ENCODE data around the gene RAPGEF5. TPM values are rescaled to one million over a fixed set of nuclear protein-coding genes. Genes with fewer than 3 reads are reported as not detected.

RAPGEF5 gene
- total RNA-seq, 4 donors from 2014 or later, result 26.5 to 76.6 (median 39.3) TPM

GRCh38 chr7:22338411-22338810 lies 18.5 kb downstream of the RAPGEF5 start:
- Histone ChIP-seq H3K4me1 (no peaks in the 10 kb centered on the region), H3K9me3 (no peaks in the 10 kb centered on the region), H3K36me3 (no peaks in the 10 kb centered on the region), H3K27me3 (no peaks in the 10 kb centered on the region), H3K27ac (no peak overlapping the region), H3K4me3 (replicated peaks in 1 of 3) (no peak overlapping the region)
- DNase-seq, result no peak
- 84 to 87% methylated on average over 2 of the region's 2 CpGs for WGBS, 2 donors
- TF ChIP-seq POLR2A (IDR thresholded peaks at IDR 0.05), result no peak
- TF ChIP-seq, protein P1, sequence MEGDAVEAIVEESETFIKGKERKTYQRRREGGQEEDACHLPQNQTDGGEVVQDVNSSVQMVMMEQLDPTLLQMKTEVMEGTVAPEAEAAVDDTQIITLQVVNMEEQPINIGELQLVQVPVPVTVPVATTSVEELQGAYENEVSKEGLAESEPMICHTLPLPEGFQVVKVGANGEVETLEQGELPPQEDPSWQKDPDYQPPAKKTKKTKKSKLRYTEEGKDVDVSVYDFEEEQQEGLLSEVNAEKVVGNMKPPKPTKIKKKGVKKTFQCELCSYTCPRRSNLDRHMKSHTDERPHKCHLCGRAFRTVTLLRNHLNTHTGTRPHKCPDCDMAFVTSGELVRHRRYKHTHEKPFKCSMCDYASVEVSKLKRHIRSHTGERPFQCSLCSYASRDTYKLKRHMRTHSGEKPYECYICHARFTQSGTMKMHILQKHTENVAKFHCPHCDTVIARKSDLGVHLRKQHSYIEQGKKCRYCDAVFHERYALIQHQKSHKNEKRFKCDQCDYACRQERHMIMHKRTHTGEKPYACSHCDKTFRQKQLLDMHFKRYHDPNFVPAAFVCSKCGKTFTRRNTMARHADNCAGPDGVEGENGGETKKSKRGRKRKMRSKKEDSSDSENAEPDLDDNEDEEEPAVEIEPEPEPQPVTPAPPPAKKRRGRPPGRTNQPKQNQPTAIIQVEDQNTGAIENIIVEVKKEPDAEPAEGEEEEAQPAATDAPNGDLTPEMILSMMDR (IDR thresholded peaks at IDR 0.05), result no peak
- intact Hi-C loops (cut with DNase I), result no loop called here

DNA sequence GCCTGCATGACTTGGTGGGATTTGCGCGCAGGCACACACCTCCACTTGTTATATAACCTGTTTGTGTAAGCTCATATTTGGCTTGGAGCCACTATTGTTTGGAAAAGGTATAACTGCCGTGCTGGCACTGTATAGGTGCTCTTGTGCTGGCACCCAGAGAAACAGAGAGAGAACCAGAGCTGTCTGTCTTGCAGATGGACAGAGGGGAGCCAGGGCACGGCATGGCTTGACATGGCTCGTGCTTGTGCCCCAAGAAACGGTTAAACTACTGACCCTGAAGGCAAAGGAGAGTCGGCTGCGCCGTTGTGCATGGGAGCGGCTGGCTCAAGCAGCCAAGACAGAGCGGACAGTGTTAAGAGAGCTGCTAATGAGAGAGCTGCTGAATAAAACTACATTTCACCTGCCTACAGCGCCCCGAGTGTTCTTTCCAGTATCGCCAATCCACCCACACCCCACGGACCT lies 23.2 kb downstream of the RAPGEF5 start:
- H3K27ac ChIP-seq, result no peak overlapping the region
- WGBS, 2 donors, result 48 to 53% methylated on average over 15 of the region's 15 CpGs
- no peaks in the 10 kb centered on the region for H3K4me1 ChIP-seq
- intact Hi-C loops (cut with DNase I), result no loop called here
- H3K27me3 ChIP-seq, result no peaks in the 10 kb centered on the region
- TF ChIP-seq, protein P1 (IDR thresholded peaks at IDR 0.05), result no peak
- no peak for TF ChIP-seq POLR2A (IDR thresholded peaks at IDR 0.05)
- DNase-seq, result no peak
- H3K36me3 ChIP-seq, result no peaks in the 10 kb centered on the region
- no peaks in the 10 kb centered on the region for H3K9me3 ChIP-seq
- no peak overlapping the region for H3K4me3 ChIP-seq (replicated peaks in 1 of 3)

- Histone ChIP-seq H3K4me1 (no peaks in the 10 kb centered on the region), H3K27me3 (no peaks in the 10 kb centered on the region), H3K36me3 (no peaks in the 10 kb centered on the region), H3K9me3 (no peaks in the 10 kb centered on the region), H3K27ac (no peak overlapping the region), H3K4me3 (replicated peaks in 1 of 3) (no peak overlapping the region)
- 71 to 81% methylated on average over 3 of the region's 3 CpGs for WGBS, 2 donors
- intact Hi-C loops (cut with DNase I), result no loop called here
- TF ChIP-seq, protein P1 (IDR thresholded peaks at IDR 0.05), result no peak
- TF ChIP-seq POLR2A (IDR thresholded peaks at IDR 0.05), result no peak
- no peak for DNase-seq
Observed at GRCh38 chr7:22332461-22332870, 24.5 kb downstream of the RAPGEF5 start.

DNA sequence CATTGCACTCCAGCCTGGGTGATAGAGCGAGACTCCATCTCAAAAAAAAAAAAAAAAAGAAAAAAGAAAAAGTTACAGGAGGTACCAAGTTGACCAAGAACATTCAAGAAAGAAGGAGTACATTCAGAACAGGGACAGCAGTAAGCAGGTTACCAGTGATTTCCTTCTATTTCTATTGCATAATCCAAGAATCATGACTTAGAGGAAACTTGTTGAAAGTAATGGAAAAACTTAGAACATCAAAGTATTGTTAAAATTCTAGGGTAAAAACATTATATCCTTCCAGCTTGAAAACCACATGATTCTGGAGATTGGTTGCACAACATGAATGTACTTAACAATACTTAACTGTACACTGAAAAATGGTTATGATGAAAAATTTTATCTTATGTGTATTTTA lies 25.2 kb downstream of the RAPGEF5 start:
- Histone ChIP-seq H3K27ac (no peak overlapping the region), H3K27me3 (no peaks in the 10 kb centered on the region), H3K36me3 (no peaks in the 10 kb centered on the region), H3K4me1 (no peaks in the 10 kb centered on the region), H3K4me3 (replicated peaks in 1 of 3) (no peak overlapping the region), H3K9me3 (no peaks in the 10 kb centered on the region)
- DNase-seq, result no peak
- intact Hi-C loops (cut with DNase I), result no loop called here
- WGBS, 2 donors, result 94 to 95% methylated on average over 1 of the region's 1 CpG
- TF ChIP-seq POLR2A (IDR thresholded peaks at IDR 0.05), result no peak
- TF ChIP-seq, protein P1 (IDR thresholded peaks at IDR 0.05), result no peak

- H3K9me3 ChIP-seq, result no peaks in the 10 kb centered on the region
- no peak overlapping the region for H3K27ac ChIP-seq
- H3K4me3 ChIP-seq (replicated peaks in 1 of 3), result no peak overlapping the region
- DNase-seq, result no peak
- no peaks in the 10 kb centered on the region for H3K27me3 ChIP-seq
- WGBS, 2 donors, result 96% methylated on average over 8 of the region's 8 CpGs
- intact Hi-C loops (cut with DNase I), result no loop called here
- no peaks in the 10 kb centered on the region for H3K4me1 ChIP-seq
- TF ChIP-seq POLR2A (IDR thresholded peaks at IDR 0.05), result no peak
- TF ChIP-seq, protein P1 (IDR thresholded peaks at IDR 0.05), result no peak
- H3K36me3 ChIP-seq, result no peaks in the 10 kb centered on the region
Observed at GRCh38 chr7:22330903-22331302, 26.1 kb downstream of the RAPGEF5 start.

All from thyroid gland (tissue), 4 donors.